ENCODE results near the gene TFF1.

DNA sequence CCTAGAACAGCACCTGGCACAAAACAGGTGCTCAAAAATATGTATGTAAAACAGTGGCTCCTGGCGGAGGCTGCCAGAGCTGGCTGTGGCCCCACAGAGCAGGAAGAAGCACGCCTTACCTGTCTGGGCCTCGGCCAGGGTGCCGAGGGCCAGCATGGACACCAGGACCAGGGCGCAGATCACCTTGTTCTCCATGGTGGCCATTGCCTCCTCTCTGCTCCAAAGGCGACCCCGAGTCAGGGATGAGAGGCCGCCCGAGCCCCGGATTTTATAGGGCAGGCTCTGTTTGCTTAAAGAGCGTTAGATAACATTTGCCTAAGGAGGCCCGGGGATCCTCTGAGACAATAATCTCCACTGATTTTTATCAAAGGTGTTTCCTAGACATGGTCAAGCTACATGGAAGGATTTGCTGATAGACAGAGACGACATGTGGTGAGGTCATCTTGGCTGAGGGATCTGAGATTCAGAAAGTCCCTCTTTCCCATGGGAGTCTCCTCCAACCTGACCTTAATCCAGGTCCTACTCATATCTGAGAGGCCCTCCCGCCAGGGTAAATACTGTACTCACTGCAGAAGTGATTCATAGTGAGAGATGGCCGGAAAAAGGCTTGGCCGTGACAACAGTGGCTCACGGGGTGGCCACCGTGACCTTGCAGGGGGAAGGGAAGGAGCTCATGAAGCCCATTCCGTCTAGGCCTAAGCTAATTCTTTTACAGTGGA, at the start of gene TFF1:
- TF ChIP-seq, protein P1, sequence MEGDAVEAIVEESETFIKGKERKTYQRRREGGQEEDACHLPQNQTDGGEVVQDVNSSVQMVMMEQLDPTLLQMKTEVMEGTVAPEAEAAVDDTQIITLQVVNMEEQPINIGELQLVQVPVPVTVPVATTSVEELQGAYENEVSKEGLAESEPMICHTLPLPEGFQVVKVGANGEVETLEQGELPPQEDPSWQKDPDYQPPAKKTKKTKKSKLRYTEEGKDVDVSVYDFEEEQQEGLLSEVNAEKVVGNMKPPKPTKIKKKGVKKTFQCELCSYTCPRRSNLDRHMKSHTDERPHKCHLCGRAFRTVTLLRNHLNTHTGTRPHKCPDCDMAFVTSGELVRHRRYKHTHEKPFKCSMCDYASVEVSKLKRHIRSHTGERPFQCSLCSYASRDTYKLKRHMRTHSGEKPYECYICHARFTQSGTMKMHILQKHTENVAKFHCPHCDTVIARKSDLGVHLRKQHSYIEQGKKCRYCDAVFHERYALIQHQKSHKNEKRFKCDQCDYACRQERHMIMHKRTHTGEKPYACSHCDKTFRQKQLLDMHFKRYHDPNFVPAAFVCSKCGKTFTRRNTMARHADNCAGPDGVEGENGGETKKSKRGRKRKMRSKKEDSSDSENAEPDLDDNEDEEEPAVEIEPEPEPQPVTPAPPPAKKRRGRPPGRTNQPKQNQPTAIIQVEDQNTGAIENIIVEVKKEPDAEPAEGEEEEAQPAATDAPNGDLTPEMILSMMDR (IDR thresholded peaks at IDR 0.05; ENCODE audit: low read length): no peak
- no peak for TF ChIP-seq EZH2 (IDR thresholded peaks at IDR 0.05; ENCODE audit: borderline replicate concordance, low read length)

Data from OCI-LY1 (cell line).